ENCODE results near the gene ITGB4. TPM values are rescaled to one million over a fixed set of nuclear protein-coding genes. Genes with fewer than 3 reads are reported as not detected.

The ITGB4 gene
- total RNA-seq, 2 experiments from 2014 or later = 0.69 to 1.8 TPM

DNA sequence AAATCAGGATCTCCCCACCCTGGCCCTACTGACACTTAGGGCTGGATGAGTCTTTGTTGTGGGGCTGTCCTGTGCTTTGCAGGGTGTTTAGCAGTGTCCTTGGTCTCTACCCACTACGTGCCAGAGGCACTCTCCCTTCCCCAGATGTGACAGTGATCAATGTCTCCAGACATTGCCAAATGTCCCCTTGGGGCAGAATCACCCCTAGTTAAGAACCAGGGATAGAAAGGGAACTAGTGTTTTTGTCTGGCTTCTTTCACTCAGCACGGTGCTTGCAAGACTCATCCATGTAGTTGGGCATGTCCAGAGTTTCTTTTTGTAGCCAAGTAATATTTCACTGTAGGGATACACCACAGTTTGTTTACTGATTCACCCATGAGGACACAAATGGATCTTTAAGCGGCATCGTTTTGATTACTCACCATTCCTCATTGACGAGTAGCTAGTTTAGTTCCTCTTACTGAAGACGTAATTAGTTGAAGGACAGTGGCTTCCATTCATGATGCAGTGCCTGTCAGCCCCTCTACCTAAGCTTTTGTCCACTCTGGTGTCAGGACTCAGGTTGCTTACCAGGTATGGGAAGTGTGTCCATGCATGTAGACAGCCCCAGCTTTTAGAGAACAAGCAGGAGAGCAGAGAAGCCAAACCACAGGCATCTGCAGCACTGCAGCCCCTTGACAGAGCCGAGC is 26.0 kb upstream of the ITGB4 start:
- ATAC-seq = no peak
- DNase-seq = no peak
- intact Hi-C loops (cut with micrococcal nuclease) = no loop called here
- Mint-ChIP-seq H3K4me3 (no peak overlapping the region), H3K27ac (no peak overlapping the region), H3K4me1 (ENCODE audit: low read depth) (peaks cover 20% of the 10 kb centered on the region), H3K9me3 (no peaks in the 10 kb centered on the region), H3K27me3 (no peaks in the 10 kb centered on the region), H3K36me3 (ENCODE audit: low read depth) (peaks cover 36% of the 10 kb centered on the region)
- POLR2A ChIA-PET = interaction anchor here (1.2 kb wide), 1 partner anchor 55 kb away, joined by 3 read pairs; no protein-coding TSS in a partner anchor
- TF ChIP-seq CTCF (IDR thresholded peaks at IDR 0.05) = no peak
- CTCF ChIA-PET = interaction anchor here (1.3 to 25.7 kb wide), 2 partner anchors 13 to 52 kb away, joined by 3 to 347 read pairs; no protein-coding TSS in a partner anchor

- POLR2A ChIA-PET = interaction anchor here (0.6 to 1.2 kb wide), 3 partner anchors 29 to 779 kb away, joined by 3 read pairs; partner anchors contain the start of genes RECQL5 and SAP30BP
- H3K4me3 Mint-ChIP-seq = no peak overlapping the region
Measured at GRCh38 chr17:75695830-75696271, 25.4 kb upstream of the ITGB4 start.

GRCh38 chr17:75697651-75698291 is 23.5 kb upstream of the ITGB4 start:
- POLR2A ChIA-PET = interaction anchor here (1.1 kb wide), 1 partner anchor 9 kb away, joined by 3 read pairs; no protein-coding TSS in a partner anchor
- Mint-ChIP-seq H3K36me3 (ENCODE audit: low read depth) (peaks cover 27% of the 10 kb centered on the region), H3K27me3 (no peaks in the 10 kb centered on the region), H3K4me1 (ENCODE audit: low read depth) (no peaks in the 10 kb centered on the region), H3K9me3 (no peaks in the 10 kb centered on the region), H3K4me3 (no peak overlapping the region), H3K27ac (no peak overlapping the region)
- no peak for TF ChIP-seq CTCF (IDR thresholded peaks at IDR 0.05)
- CTCF ChIA-PET = interaction anchor here (0.9 to 1.3 kb wide), 2 partner anchors 50 to 52 kb away, joined by 3 to 4 read pairs; no protein-coding TSS in a partner anchor
- intact Hi-C loops (cut with micrococcal nuclease) = no loop called here
- no peak for DNase-seq
- ATAC-seq = no peak

More at GRCh38 chr17:75695830-75696271, 25.4 kb upstream of the ITGB4 start:
- intact Hi-C loops (cut with micrococcal nuclease) = no loop called here
- CTCF ChIA-PET = interaction anchor here (0.9 kb wide), 1 partner anchor 54 kb away, joined by 3 read pairs; no protein-coding TSS in a partner anchor
- ATAC-seq = no peak
- H3K36me3 Mint-ChIP-seq (ENCODE audit: low read depth) = peaks cover 32% of the 10 kb centered on the region
- DNase-seq = no peak
- no peaks in the 10 kb centered on the region for H3K27me3 Mint-ChIP-seq
- H3K27ac Mint-ChIP-seq = no peak overlapping the region
- H3K4me1 Mint-ChIP-seq (ENCODE audit: low read depth) = peaks cover 14% of the 10 kb centered on the region
- no peak for TF ChIP-seq CTCF (IDR thresholded peaks at IDR 0.05)
- no peaks in the 10 kb centered on the region for H3K9me3 Mint-ChIP-seq

GRCh38 chr17:75698659-75699058 is 22.6 kb upstream of the ITGB4 start:
- DNase-seq = no peak
- Mint-ChIP-seq H3K27me3 (no peaks in the 10 kb centered on the region), H3K36me3 (ENCODE audit: low read depth) (peaks cover 25% of the 10 kb centered on the region), H3K4me1 (ENCODE audit: low read depth) (no peaks in the 10 kb centered on the region), H3K27ac (no peak overlapping the region), H3K9me3 (no peaks in the 10 kb centered on the region), H3K4me3 (no peak overlapping the region)
- ChIA-PET POLR2A (interaction anchor here (1.4 kb wide), 1 partner anchor 20 kb away, joined by 4 read pairs; no protein-coding TSS in a partner anchor), CTCF (interaction anchor here (0.9 to 1.3 kb wide), 2 partner anchors 49 to 51 kb away, joined by 3 to 4 read pairs; no protein-coding TSS in a partner anchor)
- intact Hi-C loops (cut with micrococcal nuclease) = no loop called here
- TF ChIP-seq CTCF (IDR thresholded peaks at IDR 0.05) = no peak
- ATAC-seq = no peak
